GM19351 (cell line): ENCODE data around the gene PDE3A.

Experiments used
- ATAC-seq: cut with Tn5 transposase; IDR thresholded peaks from one replicate; pipeline ENCODE4 v1.9.1; 2021; ENCODE audit warnings: mild to moderate bottlenecking, moderate library complexity; ENCODE audit not compliant: unreplicated experiment

The PDE3A gene

DNA sequence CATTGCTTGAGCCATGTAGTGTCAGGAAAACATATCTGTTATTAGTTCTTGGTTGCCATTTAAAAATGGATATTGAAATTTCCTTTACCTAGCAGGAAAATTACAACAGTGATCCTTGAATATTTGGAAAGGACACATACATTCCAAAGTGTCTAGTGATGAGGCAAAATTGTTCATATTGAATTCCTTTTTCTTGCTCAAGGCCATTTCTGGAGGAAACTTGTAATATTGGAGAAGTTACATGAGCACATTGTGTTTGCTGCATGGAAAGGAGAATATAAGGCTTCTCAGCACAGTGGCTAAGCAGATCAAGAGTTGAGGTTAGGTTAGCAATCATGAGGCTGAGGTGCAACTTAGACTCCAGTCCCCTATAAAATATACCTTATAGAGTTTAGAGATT lies 121.9 kb downstream of the PDE3A start:
- ATAC-seq, result no peak

DNA sequence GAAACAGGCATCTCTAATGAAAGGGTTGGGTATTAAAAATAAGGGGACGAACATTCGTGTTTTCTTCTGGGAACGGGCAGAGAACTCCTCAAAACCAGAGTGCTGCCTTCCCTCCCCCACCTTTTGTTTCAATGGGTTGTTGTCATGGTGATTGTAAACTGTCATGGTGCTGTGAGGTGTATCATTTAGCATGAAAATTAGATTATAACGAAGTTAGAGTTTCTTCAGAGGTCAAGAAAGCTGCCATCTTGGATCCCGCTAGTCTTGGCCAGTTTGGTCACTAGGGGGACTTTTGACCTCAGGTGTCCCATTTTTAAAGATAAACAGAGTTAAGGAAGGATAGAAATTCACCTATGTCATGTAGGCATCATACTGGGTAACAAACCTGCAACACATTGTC lies 123.0 kb downstream of the PDE3A start:
- no peak for ATAC-seq

DNA sequence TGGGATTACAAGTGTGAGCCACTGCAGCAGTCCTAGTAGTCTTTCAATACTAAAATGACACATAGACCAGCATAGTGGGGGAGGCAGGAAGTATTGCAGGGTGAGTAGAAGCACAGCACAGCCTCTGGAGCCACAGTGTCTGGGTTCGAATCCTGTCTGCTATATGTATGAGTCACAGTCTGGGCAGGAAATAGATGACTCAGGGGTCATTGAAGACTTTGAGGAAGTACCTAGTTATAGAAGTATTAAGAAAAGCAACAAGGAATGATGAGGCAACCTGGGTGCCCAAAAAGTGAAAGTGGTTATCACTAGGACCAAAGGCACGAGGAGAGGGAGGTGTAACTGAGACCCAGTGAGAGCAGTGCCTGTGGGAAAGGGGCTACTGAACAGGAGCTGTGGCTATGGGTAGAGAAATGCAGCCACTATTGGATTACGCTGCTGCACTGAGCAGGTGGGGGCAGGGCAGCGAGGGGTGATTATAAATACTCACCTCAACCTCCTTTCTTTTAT lies 124.0 kb downstream of the PDE3A start:
- no peak for ATAC-seq

DNA sequence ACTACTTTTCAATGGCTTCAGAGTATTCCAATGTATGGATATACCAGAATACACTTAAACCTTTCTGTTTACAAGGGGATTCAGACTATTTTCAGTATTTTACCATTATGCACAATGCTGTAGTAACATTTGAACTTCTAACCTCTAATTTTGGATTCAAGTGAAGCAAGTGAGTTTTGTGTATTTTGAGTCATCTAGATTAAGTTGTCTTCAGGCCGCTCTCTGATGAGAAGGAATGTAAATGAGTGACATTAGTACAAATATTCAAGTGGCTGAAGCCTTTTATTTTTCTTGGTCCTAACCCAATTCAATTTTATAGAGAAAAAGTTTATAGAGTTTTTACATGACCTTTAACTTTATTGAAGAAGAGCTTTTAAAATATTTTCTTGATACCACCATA lies 125.6 kb downstream of the PDE3A start:
- ATAC-seq, result no peak

DNA sequence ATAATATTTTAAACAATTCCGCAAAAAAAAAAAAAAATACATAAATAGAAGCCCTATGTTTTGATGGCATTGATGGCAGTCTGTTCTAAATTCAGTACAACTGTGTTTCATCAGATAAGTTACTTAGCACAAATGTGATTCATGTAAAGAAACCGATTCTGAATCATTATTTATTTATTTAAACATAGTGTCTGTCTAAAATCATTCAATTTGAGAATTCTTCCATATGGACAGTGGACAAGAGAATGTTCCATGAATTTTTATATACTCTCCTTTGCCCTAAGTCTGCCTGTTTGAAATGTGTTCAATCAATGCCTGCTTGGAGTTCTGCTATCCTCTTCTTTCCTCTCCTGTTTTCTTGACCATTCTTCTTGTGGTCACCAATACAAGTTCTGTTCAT lies 126.5 kb downstream of the PDE3A start:
- ATAC-seq, result no peak

DNA sequence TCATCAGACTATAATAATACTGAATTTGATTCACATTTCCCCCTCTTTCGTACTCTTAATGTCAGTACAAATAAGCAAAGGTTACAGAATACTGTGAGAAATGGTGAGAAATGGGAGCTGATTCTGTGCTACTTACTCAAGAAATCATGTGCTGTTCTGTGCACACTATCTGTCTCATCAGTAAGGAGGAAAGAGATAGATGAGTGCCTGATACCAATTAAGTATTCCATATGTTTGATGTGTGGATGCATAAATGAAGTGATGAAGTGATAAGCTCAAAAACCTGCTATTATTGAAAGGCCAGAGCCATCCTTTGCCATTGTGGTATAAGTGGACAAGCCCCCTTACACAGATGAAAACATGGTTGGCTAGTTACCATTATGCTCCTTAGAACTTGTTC lies 127.7 kb downstream of the PDE3A start:
- no peak for ATAC-seq

DNA sequence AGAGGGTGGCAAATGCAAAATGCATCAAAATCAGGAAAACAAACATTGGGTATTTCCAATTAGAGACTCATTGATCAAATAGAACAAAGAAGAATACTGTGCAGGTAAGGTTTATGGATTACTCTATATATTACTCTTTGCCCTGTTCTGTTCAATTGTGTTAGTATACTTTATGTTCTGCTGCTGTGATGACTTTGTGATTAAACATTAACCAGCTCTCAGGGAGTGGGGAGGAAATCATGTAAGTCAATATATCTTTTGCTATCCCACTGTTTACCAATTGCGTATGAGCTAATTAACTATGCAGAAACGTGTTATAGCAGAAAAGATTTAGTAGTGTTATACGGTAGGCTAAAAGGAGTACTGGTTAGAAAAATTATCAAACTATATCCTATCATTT lies 129.4 kb downstream of the PDE3A start:
- no peak for ATAC-seq

DNA sequence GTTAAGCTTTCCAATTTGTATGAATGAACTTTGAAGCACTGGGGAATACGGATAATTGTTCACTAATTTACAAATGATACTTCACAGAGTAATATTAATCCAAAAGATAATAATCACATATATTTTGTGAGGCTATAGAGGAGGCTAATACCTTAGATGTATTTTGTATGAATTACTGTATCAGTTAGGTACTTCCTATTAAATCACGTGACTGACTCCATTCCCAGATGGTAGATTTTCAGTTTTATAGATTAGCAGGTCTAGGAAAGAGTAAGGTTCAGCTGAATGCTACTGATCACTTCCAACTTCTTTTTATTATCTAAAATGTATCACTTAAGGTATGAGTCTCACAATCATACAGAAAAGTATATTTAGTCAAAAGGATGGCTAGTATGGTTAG lies 133.6 kb downstream of the PDE3A start:
- ATAC-seq, result no peak

DNA sequence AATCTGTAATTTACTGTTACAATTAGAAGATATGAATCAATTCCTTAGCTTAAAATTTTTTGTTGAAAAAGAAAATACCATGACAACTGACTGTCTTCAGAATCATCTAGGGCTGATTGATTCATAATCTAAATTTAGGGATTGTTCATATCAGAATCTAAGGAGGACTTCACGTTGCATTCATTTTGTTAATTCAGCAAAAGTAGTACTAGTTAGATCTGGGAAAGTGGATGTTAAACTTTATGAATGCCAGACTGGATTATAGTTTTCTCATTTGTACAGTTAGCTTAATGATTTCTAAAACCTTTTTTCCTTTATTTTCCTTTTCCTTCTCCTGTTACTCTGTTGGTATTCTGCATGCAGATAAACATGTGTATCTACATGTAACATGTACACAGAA lies 135.5 kb downstream of the PDE3A start:
- ATAC-seq, result no peak

DNA sequence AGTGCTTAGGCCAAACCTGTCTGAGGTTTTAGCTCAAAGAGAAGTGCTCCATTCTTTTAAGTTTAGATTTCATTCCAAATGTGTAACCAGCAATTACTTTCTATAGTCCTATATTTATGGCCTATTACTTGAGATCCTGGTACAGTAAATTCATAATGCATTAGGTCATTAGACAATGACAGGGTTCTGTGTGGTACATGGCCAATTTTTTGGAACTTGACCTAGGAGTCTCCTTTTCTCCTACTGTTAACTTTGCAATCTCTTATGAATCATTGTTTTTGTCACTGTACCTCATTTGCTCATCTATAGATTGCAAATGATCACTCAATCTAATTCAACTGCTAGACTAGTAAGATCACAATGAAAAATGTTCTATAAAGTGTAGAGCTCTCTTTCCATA lies 136.7 kb downstream of the PDE3A start:
- no peak for ATAC-seq

DNA sequence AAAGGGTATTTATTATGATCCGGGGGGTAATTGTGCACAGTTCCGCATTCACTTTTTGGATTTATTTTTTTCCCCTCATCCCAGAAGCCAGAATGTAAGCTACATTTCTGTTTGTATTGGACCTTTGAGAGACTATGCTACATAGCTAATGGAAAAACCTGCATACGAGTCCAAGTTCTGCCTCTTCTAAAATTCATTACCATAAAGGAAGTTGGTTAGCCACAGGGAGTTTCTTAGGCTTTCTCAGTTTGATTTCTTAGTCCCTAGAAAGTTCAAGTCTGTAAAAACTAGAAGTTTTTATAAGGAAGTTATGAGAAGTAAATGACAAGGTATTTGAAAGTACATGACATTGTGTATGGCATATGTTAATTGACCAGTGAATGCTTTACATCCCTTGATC lies 138.7 kb downstream of the PDE3A start:
- no peak for ATAC-seq

DNA sequence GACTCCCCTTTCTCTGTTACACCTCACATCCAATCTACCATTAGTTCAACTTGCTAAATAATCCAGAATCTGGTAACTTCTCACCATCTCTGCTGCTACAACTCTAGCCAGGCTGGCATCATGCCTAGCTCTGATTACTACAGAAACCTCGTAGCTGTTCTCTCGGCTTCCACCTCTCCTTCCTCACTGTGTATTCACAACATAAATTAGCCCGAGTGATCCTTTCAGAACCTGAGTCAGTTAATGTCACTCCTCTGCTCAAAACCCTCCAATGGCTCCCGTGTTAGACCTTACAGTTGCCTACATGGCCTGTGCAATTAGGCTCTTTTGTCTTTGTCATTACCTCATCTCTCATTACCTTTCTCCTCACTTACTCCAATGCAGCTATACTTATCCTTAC lies 139.4 kb downstream of the PDE3A start:
- ATAC-seq, result no peak

DNA sequence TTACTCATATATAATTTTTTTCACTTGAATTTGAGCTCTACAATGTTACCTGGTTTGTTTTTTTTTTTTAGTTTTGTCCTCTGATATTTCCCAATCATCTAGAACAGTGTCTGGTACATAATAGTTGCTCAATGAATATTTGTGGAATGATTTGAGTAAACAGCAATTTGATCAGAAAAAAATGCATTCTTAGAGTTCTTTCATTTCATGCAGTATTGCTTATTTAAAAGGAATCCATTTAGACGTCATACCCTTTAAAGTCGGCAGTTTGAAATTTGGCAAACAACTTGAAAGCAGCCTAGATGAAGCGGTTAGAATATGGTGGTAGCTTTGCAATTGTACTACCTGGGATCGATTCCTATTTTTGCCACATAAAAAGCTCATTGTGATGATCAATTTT lies 140.0 kb downstream of the PDE3A start:
- no peak for ATAC-seq

DNA sequence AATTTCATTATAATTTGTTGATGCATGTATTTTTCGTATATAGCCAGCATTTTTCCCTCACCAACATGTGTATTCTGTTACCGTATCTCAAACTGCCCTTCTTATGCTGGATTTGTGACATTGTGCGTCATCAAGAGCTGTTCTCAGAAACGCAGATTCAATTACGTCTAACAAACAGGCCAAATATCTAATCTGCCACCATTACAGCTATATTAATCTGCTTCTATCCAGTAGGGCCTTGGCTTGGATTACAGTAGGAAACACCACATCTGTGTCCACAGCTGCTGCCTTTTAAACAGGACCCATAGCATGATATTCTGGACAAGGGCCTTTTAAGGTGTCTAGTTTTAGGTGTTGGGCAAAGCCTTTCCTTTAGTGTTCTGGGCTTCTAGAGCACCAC lies 140.6 kb downstream of the PDE3A start:
- no peak for ATAC-seq

DNA sequence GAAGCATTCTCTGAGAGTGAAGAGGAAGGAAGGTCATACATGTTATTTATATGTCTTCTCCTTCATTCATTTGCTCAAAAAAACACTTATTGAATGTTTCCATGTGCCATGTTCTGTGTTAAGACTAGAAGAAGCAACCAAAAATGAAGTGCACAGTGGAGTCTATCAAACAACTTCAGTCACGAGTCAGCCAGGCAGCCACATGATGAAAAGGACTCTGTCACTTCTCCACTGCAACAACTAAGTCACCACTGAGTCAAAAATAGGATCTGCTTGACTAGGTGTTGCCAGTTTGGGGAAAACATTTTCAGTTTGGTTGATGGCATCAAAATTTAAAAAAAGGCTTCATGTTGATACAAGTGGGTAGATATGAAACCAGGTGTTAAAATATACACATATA lies 142.5 kb downstream of the PDE3A start:
- ATAC-seq, result no peak

DNA sequence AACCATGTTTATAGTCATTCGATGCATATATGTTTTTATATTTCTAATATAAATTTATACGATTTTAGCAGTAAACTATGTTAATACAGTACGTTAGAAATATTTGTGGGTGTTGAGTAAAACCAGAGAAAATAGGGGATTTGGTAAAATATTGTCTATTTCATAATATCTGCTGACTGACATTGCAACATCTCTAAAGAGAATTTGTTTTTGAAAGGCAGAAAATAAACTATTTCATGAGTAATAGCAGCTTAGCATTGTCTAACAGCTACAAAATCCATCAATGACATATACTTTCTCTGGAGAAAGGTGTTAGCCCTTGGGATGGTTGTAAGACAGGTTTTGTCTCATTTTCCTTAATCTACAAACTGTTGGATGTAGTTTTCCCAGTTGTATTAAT lies 144.9 kb downstream of the PDE3A start:
- ATAC-seq, result no peak

DNA sequence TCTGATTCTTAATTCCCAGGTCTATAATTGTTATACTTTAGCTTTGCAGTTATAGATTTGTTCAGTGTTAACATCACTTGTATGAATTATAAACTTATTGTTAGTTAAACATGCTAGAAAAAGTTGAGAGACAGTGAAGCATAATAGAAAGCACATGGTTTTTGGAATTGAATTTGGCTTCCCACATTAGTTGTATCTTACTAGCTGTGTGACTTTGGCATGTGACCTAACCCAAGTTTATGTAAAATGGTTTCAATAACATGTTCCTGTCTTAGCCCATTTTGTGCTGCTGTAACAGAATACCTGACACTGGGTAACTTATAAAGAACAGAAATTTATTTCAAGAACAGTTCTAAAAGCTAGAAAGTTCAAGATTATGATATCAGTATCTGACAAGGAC lies 146.3 kb downstream of the PDE3A start:
- ATAC-seq, result no peak

DNA sequence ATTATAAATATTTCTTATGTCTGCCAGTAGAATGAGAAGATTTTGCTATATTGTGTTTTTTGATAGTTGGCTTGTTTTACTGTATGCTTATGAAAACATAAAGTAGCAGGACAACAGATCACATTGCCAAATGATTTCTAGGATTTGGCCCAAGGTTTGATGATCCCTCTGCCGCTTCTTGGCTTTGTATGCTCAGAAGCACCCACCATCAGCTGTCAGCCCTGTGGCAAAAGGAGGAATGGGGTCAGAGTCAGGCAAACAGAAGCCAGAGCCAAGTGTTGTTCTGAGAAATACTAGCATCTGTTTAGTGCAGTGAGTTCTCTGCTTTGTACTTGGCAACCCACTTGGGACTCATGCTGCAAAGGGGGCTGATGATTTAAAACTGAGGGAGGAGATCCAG lies 152.2 kb downstream of the PDE3A start:
- ATAC-seq, result no peak

DNA sequence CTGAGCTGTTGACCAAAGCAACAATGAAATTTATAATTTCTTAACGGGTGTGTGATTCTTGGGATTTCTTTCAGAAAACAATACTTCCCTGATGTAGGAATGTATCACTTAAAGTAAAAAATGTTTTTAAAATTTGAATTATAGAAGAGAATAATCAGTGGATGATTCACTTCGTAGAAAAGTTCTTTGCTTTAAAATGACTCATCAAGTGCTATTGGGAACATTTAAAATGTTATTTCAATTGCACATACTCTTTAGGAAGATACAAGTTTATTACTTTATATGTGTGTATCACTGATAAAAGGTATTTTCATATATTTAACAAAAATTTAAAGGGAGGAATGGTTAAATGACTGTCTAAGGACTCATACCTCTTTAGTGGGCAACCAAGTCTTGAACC lies 155.3 kb downstream of the PDE3A start:
- ATAC-seq, result no peak

DNA sequence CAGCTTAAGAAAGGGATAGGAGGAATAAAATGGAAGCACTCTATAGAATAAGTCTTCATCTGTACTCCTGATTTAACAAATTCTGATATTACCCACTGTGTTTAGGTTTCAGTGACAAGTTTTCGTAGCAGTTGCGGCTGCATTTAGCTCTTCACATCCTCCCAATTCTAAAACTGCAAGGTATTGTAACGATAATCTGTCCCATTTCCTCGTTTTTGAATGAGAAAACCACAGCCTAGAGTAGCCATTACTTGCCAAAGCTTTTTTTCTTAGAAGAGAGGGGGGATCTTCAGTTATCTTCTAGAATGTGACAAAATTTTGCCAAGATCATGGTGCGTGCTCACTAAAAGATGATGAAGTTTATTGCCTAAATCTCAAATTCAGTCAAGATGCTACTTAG lies 155.8 kb downstream of the PDE3A start:
- ATAC-seq, result no peak

DNA sequence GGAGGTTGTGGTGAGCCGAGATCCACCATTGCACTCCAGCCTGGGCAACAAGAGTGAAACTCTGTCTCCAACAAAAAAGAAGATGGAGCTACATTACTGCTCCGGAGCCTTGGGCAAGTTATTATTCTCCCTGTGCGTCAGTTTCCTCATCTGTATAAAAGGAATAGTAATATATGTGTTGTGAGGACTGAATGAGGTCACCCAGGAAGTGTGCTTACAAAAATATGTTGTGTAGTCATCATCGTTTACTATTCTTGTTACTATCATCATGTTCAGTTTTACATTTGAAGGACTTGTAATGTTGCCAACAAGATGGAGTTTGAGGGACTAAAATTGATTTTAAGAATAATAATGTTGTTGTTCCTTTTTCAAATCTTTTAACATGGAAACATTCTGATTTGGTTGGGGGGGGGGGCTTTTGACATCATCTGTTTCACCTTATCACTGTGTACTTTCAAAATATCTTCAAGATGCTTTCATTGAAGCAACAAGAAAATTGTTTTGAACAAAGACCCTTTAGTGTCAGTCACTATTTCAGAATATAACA lies 156.8 kb downstream of the PDE3A start:
- ATAC-seq, result no peak

DNA sequence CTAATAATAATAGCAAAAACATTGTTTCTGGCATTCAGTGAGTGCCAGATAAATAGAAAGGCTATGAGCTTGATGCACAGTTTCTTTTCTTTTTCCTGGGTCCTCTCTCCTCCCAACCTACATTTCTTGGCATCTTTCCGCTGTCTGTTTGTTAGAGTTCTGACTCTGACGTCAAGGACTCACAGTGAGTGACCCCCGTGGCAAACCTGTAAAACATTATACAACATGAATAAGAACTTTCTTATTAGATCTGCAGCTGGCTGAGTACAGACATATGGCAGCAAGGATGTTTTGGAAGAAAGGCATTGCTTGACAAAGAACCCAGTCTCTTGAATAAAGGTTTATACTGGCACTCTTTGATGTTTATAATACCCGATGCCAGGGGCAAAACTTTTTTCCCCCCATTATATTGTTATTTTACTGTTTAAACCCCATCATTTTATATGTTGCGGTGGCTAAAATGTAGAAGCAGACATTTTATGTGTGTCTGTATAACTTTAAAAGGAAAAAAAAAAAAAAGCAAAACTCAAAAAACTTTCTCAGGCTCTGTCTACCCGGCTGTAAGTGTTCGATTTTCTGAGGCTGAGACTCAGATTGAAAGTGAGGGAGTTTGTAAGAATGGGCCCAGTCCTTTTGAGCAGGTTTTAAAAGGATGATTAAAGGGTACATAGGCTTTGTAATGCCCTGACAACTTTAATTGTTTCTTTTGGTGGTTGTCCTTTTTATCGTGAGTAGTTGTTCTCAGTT lies 159.3 kb downstream of the PDE3A start:
- no peak for ATAC-seq

DNA sequence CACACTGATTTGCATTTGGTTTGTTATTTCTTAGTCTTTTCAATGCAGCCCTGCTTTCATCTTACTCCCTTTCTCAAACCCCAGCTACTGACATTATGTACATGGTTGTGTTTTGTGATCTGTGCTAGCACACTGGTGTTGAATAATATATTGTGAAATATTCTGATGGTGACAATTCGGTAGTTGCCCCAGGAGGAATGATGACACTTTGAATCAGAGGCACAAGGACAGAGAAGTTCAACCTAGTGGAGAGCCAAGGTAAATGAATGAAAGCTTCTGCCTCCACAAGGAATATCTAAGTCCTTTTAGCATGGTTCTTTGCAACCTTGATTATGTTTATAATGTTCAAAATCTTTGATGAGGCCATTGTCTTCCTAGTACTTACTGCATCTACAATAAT lies 159.9 kb downstream of the PDE3A start:
- ATAC-seq, result no peak
